Glutamatergic neuron (in vitro differentiated cells): ENCODE measurements around the gene GNB5. TPM values are rescaled to one million over a fixed set of nuclear protein-coding genes. Genes with fewer than 3 reads are reported as not detected.
A peak's percentile ranks its signal among the peaks of the same experiment; 100 is the strongest.
"Not testable (repeated sequence)": the region's sequence is repeated elsewhere in the genome, so short reads cannot be mapped to it uniquely, and the experiment has no call there.

Experiments
- DNase-seq: peaks from one replicate; pipeline ENCODE4 v3.0.0; 2022
- H3K27ac Mint-ChIP-seq: one replicate; pipeline ENCODE4 v1.8.0; 2020; ENCODE audit warnings: mild to moderate bottlenecking, mixed read lengths, inconsistent platforms; ENCODE audit not compliant: unreplicated experiment
- H3K27me3 Mint-ChIP-seq: one replicate; pipeline ENCODE4 v1.8.0; 2020; ENCODE audit warnings: mild to moderate bottlenecking, moderate library complexity, mixed read lengths, inconsistent platforms; ENCODE audit not compliant: unreplicated experiment
- H3K36me3 Mint-ChIP-seq: one replicate; pipeline ENCODE4 v1.8.0; 2020; ENCODE audit warnings: mild to moderate bottlenecking, mixed read lengths, inconsistent platforms; ENCODE audit not compliant: unreplicated experiment
- H3K4me1 Mint-ChIP-seq: one replicate; pipeline ENCODE4 v1.8.0; 2020; ENCODE audit warnings: mild to moderate bottlenecking, low read depth, mixed read lengths, inconsistent platforms; ENCODE audit not compliant: unreplicated experiment
- H3K4me3 Mint-ChIP-seq: one replicate; pipeline ENCODE4 v1.8.0; 2020; ENCODE audit warnings: mild to moderate bottlenecking, mixed read lengths, inconsistent platforms; ENCODE audit not compliant: unreplicated experiment
- H3K9me3 Mint-ChIP-seq: one replicate; pipeline ENCODE4 v1.8.0; 2020; ENCODE audit warnings: mild to moderate bottlenecking, moderate library complexity, mixed read lengths, inconsistent platforms; ENCODE audit not compliant: unreplicated experiment
- long read RNA-seq: library from polyadenylated mRNA; unstranded; transcript quantifications from one replicate; pipeline ENCODE4 v2.0.0, GENCODE V29; 2020; ENCODE audit not compliant: unreplicated experiment
- total RNA-seq: library from RNA; stranded (reverse); fragmentation: NEBNext Ultra II Directional; extraction: Animal tissue kit (Norgen Biotek cat#: 25700); gene quantifications from one replicate; pipeline ENCODE4 v1.2.1, GENCODE V29; 2021; ENCODE audit not compliant: unreplicated experiment
- TF ChIP-seq, protein P1 (sequence below): fragments of 200-600 bp; sonication (generic); IDR thresholded peaks from one replicate; pipeline ENCODE4 v1.5.0; 2021; ENCODE audit not compliant: partially characterized antibody, unreplicated experiment

Gene GNB5
- total RNA-seq = 28.4 TPM
- long read RNA-seq, transcript GNB5-202 (11 exons, 1,735 nt) = major isoform, 18 of 24 reads
- long read RNA-seq, partial matches to known transcripts = 5 of 24 reads
- long read RNA-seq, other reads (novel, unspliced or antisense) = 1 of 24 reads

DNA sequence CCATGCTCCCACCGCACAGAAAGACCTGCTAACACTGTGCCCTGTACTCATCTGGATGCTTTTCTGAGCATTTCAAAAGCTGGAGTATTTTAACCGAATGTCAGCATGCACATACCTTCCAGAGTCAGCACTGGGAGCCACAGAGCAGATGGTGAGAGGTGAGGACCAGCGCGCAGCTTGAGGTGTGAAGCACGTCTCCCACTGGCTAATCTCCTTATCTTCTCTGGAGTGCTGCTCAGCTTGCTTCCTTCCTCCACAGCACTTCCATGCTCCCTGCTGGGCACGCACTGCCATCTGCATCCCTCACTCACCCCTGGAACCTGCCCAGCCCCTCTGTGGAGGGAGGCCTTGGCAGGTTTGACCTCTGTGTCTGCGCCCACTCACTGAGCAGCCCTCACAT is at the start of gene GNB5:
Gene GNB5 (minus strand): TSS at position 186 of the 400 bp plus-strand sequence. CDS start 6,716 bp downstream, outside the sequence.
- DNase-seq = peak; percentile 34
- H3K27ac Mint-ChIP-seq = peak within 1 kb of the TSS; percentile 68
- peaks cover 7% of the 10 kb centered on the region for H3K27me3 Mint-ChIP-seq
- H3K4me1 Mint-ChIP-seq = peaks cover 12% of the 10 kb centered on the region
- H3K36me3 Mint-ChIP-seq = no peaks in the 10 kb centered on the region
- H3K9me3 Mint-ChIP-seq = peaks cover 4% of the 10 kb centered on the region
- peak within 1 kb of the TSS; percentile 22 for H3K4me3 Mint-ChIP-seq
- TF ChIP-seq, protein P1, sequence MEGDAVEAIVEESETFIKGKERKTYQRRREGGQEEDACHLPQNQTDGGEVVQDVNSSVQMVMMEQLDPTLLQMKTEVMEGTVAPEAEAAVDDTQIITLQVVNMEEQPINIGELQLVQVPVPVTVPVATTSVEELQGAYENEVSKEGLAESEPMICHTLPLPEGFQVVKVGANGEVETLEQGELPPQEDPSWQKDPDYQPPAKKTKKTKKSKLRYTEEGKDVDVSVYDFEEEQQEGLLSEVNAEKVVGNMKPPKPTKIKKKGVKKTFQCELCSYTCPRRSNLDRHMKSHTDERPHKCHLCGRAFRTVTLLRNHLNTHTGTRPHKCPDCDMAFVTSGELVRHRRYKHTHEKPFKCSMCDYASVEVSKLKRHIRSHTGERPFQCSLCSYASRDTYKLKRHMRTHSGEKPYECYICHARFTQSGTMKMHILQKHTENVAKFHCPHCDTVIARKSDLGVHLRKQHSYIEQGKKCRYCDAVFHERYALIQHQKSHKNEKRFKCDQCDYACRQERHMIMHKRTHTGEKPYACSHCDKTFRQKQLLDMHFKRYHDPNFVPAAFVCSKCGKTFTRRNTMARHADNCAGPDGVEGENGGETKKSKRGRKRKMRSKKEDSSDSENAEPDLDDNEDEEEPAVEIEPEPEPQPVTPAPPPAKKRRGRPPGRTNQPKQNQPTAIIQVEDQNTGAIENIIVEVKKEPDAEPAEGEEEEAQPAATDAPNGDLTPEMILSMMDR = no peak

DNA sequence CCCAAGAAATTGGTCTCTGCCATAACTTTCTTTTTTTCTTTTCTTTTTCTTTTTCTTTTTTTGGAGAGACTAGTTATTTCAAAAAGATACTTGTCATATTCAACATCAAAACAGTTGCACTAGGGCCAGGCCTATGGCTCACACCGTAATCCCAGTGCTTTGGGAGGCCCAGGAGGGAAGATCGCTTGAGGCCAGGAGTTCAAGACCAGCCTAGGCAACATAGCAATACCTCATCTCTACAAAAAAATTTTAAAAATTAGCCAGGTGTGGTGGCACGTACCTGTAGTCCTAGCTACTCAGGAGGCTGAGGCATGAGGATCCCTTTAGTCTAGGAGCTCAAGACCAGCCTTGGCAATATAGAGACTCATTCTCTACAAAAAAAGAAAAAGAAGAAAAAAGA is 49.0 kb upstream of the GNB5 start:
- H3K4me1 Mint-ChIP-seq = no peaks in the 10 kb centered on the region
- H3K36me3 Mint-ChIP-seq = no peaks in the 10 kb centered on the region
- H3K9me3 Mint-ChIP-seq = no peaks in the 10 kb centered on the region
- no peak overlapping the region for H3K4me3 Mint-ChIP-seq
- DNase-seq = no peak
- H3K27me3 Mint-ChIP-seq = no peaks in the 10 kb centered on the region
- H3K27ac Mint-ChIP-seq = no peak overlapping the region
- TF ChIP-seq, protein P1 = no peak

DNA sequence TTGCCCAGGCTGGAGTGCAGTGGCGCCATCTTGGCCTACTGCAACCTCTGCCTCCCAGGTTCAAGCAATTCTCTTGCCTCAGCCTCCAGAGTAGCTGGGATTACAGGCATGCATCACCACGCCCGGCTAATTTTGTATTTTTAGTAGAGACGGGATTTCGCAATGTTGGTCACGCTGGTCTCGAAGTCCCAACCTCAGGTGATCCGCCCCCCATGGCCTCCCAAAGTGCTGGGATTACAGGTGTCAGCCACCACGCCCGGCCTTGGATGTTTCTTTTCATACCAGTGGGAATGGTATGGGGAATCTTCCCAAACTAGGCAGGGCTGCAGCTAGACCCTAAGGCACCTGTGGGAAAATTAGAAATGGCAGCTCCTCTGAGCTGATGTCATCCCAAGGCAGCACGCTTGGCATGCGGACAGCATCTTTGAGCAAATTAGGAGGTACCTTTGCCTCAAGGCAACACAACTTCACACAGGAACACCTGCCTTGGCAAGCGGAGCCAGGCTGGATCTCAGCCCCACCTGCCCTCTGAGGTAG is 47.9 kb upstream of the GNB5 start:
- not testable (repeated sequence) for H3K4me3 Mint-ChIP-seq, H3K36me3 Mint-ChIP-seq, H3K27me3 Mint-ChIP-seq, H3K4me1 Mint-ChIP-seq, H3K27ac Mint-ChIP-seq, DNase-seq, H3K9me3 Mint-ChIP-seq

DNA sequence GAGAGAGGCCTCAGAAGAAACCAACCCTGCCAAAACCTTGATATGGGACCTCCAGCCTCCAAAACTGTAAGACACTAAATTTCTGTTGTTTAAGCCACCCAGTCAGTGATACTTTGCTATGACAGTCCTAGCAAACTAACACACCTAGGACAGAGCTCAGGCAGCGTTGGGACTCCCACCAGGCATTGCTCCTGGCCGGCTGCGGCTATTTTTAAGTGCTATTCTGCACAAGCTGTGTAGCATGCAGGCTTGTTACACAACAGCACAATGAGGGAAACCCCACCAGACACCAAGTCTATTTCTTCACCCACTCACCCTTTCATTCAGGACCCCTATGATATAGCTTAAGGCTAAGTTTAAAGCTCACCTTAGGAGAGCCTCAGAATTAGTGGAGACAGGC is 47.0 kb upstream of the GNB5 start:
- H3K4me3 Mint-ChIP-seq = no peak overlapping the region
- DNase-seq = no peak
- H3K27me3 Mint-ChIP-seq = no peaks in the 10 kb centered on the region
- H3K27ac Mint-ChIP-seq = no peak overlapping the region
- no peaks in the 10 kb centered on the region for H3K9me3 Mint-ChIP-seq
- H3K4me1 Mint-ChIP-seq = no peaks in the 10 kb centered on the region
- no peaks in the 10 kb centered on the region for H3K36me3 Mint-ChIP-seq
- TF ChIP-seq, protein P1 = no peak

DNA sequence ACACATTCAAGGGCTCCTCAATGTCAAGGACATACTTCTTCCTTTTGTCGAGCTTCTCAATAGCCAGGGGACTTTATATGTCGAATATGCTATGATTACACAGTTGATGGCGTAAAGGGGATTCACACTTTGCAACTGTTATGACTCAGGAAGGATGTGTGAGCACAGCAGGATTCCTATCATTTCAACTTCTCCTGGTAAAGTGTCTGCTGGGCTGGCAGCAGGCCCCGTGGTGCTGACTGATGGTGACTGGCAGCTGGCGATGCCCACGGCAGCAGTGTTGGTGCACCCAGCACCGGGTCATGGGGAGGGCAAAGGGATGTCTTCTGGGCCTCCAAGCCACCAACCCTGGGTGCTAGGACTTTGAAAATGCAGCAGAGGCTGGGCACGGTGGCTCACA is 44.8 kb upstream of the GNB5 start:
- Mint-ChIP-seq H3K9me3 (no peaks in the 10 kb centered on the region), H3K36me3 (no peaks in the 10 kb centered on the region), H3K4me1 (no peaks in the 10 kb centered on the region), H3K27ac (no peak overlapping the region), H3K4me3 (no peak overlapping the region), H3K27me3 (no peaks in the 10 kb centered on the region)
- DNase-seq = no peak
- TF ChIP-seq, protein P1 = no peak
